ENCODE data around the gene ECI1. TPM values are rescaled to one million over a fixed set of nuclear protein-coding genes. Genes with fewer than 3 reads are reported as not detected.

ECI1 gene
- total and polyA plus RNA-seq, 2 of the 13 experiments (the other 11 are each of a cell fraction or from before 2014, with no cell fraction given): 82.0 to 102 TPM

DNA sequence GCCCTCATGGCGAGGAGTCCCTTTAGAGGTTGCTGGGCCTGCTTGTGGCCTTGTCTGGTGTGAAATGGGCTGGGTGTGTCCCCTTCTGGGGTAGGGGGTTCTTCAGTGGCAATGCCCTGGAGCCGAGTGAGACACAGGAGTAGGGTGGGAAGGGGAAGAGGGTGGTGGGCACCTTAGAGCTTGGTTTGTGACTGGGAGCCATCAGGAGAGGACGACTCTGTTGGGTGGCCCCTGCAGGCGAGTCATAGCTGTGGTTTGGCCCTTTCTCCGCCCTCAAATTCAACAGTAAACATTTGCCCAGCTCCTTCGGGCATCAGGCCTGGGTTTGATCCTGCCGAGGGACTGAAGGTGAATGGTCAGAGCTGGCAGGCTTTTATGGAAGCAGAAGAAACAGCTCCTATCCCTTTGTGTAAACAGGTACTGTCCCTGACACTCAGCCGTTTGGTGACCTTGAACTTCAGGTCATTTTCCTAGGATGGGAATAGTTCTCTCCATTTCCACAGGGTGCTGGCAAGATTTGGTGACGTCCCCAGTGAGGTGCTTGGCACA lies 25.1 kb downstream of the ECI1 start (continued):
- TF ChIP-seq, protein P1, sequence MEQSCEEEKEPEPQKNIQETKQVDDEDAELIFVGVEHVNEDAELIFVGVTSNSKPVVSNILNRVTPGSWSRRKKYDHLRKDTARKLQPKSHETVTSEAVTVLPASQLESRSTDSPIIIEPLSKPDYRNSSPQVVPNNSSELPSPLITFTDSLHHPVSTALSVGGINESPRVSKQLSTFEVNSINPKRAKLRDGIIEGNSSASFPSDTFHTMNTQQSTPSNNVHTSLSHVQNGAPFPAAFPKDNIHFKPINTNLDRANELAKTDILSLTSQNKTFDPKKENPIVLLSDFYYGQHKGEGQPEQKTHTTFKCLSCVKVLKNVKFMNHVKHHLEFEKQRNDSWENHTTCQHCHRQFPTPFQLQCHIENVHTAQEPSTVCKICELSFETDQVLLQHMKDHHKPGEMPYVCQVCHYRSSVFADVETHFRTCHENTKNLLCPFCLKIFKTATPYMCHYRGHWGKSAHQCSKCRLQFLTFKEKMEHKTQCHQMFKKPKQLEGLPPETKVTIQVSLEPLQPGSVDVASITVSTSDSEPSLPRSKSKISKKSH (CRISPR knock-in tag; IDR thresholded peaks at IDR 0.05; ENCODE audit: borderline replicate concordance): no peak
- TF ChIP-seq ZNF574 (CRISPR knock-in tag; IDR thresholded peaks at IDR 0.05) (no peak), ZNF724P (CRISPR knock-in tag; IDR thresholded peaks at IDR 0.05; ENCODE audit: borderline replicate concordance) (0 out of 2 replicates have a peak, but pooled peaks have one; percentile 8), ZBTB4 (CRISPR knock-in tag; IDR thresholded peaks at IDR 0.05; ENCODE audit: borderline replicate concordance) (no peak), ZNF256 (CRISPR knock-in tag; conservative IDR thresholded peaks at IDR 0.05) (no peak), BHLHE40 (IDR thresholded peaks at IDR 0.05; ENCODE audit: low read length) (0 out of 2 replicates have a peak, but pooled peaks have one; percentile 17), ZC3H4 (CRISPR knock-in tag; IDR thresholded peaks at IDR 0.05; ENCODE audit: borderline replicate concordance) (no peak), ZNF652 (CRISPR knock-in tag; IDR thresholded peaks at IDR 0.05; ENCODE audit: borderline replicate concordance, low read depth) (no peak; the same call in 1 of the 2 replicates), ZNF10 (CRISPR knock-in tag; IDR thresholded peaks at IDR 0.05; ENCODE audit: borderline replicate concordance, low read depth) (no peak), ZNF850 (CRISPR knock-in tag; conservative IDR thresholded peaks at IDR 0.05) (no peak), ELF1 (CRISPR knock-in tag; IDR thresholded peaks at IDR 0.05) (peak; percentile 39; the same call in 1 of the 2 replicates), TGIF2 (CRISPR knock-in tag; IDR thresholded peaks at IDR 0.05) (no peak), CCDC6 (CRISPR knock-in tag; IDR thresholded peaks at IDR 0.05) (peak; percentile 20; the same call in 1 of the 2 replicates), ZNF530 (CRISPR knock-in tag; IDR thresholded peaks at IDR 0.05; ENCODE audit: low read depth) (no peak), ZNF138 (CRISPR knock-in tag; IDR thresholded peaks at IDR 0.05; ENCODE audit: low read depth) (no peak)
- TF ChIP-seq, protein P2, sequence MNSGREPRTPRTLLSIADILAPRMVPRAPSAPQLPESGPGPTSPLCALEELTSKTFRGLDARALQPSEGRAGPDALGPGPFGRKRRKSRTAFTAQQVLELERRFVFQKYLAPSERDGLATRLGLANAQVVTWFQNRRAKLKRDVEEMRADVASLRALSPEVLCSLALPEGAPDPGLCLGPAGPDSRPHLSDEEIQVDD (CRISPR knock-in tag; IDR thresholded peaks at IDR 0.05; ENCODE audit: borderline replicate concordance): no peak
- TF ChIP-seq, protein P3, sequence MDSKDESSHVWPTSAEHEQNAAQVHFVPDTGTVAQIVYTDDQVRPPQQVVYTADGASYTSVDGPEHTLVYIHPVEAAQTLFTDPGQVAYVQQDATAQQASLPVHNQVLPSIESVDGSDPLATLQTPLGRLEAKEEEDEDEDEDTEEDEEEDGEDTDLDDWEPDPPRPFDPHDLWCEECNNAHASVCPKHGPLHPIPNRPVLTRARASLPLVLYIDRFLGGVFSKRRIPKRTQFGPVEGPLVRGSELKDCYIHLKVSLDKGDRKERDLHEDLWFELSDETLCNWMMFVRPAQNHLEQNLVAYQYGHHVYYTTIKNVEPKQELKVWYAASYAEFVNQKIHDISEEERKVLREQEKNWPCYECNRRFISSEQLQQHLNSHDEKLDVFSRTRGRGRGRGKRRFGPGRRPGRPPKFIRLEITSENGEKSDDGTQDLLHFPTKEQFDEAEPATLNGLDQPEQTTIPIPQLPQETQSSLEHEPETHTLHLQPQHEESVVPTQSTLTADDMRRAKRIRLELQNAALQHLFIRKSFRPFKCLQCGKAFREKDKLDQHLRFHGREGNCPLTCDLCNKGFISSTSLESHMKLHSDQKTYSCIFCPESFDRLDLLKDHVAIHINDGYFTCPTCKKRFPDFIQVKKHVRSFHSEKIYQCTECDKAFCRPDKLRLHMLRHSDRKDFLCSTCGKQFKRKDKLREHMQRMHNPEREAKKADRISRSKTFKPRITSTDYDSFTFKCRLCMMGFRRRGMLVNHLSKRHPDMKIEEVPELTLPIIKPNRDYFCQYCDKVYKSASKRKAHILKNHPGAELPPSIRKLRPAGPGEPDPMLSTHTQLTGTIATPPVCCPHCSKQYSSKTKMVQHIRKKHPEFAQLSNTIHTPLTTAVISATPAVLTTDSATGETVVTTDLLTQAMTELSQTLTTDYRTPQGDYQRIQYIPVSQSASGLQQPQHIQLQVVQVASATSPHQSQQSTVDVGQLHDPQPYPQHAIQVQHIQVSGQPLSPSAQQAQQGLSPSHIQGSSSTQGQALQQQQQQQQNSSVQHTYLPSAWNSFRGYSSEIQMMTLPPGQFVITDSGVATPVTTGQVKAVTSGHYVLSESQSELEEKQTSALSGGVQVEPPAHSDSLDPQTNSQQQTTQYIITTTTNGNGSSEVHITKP (CRISPR knock-in tag; IDR thresholded peaks at IDR 0.05; ENCODE audit: low read depth): peak; percentile 76; the same call in 1 of the 2 replicates

All from HepG2 (cell line).